T-helper 1 cell treated with Interleukin-12 subunit alpha and Interleukin-12 subunit beta and Interleukin-4 antibody, amounts not matched to agents 30 μg/mL and 1 μg/mL, for 36 hours (primary cell): ENCODE results near the gene ADRA2B.

ENCODE experiments used
- H3K27ac Mint-ChIP-seq: one replicate; pipeline ENCODE4 v1.8.0; 2021; ENCODE audit warnings: mild to moderate bottlenecking, mixed read lengths
- H3K27me3 Mint-ChIP-seq: one replicate; pipeline ENCODE4 v1.8.0; 2021; ENCODE audit warnings: low read depth, mixed read lengths
- H3K36me3 Mint-ChIP-seq: one replicate; pipeline ENCODE4 v1.8.0; 2021; ENCODE audit warnings: low read depth, mixed read lengths
- H3K4me1 Mint-ChIP-seq: one replicate; pipeline ENCODE4 v1.8.0; 2021; ENCODE audit warnings: low read depth, mixed read lengths
- H3K4me3 Mint-ChIP-seq: one replicate; pipeline ENCODE4 v1.8.0; 2021; ENCODE audit warnings: mild to moderate bottlenecking, moderate library complexity, mixed read lengths
- H3K9me3 Mint-ChIP-seq: one replicate; pipeline ENCODE4 v1.8.0; 2021; ENCODE audit warnings: mixed read lengths

Gene ADRA2B

DNA sequence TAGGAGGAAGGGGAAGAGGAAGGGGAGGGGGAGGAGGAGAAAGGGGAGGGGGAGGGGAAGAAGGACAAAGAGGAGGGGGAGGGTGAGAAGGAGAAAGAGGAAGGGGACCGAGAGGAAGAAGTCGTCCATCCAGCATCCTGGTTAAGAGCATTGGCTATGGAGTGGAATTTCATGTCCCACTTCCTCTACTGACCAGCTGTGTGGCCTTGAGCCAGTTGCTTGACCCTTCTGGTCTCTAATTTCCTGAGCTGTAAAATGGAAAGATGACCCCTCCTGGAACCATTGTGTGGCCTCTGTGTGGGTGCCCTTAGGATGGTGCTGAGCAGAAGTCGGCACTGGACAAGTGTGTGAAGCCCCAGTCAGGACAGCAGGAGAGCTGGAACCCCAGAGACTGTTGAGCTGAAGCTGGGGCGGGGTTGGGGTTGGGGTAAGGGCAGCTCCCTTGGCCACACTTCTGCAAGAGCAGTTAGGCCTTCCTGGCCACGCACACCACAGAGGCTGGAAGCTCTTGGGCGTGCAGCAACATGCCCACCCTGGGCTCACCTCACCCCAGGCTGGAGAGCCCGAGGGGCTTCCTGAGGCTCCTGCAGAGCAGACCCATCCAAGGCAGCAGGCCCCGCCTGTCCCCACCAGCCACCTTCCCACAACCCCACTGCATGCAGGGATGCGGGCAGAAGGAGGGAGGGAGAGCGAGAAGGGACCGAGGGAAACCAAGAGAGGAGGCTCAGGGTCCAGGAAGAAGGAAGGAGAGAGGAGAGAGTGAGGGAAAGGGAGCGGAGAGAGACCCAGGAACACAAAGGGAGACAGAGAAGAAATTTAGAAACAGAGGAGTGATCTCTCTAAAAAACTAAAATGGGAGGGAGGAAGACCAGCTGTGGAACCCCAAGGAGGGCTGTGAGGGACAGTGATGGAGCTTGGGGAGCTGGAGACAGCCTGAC is 16.2 kb downstream of the ADRA2B start:
- H3K27me3 Mint-ChIP-seq: no peaks in the 10 kb centered on the region
- H3K9me3 Mint-ChIP-seq: peaks cover 4% of the 10 kb centered on the region
- no peak overlapping the region for H3K4me3 Mint-ChIP-seq
- no peak overlapping the region for H3K27ac Mint-ChIP-seq
- H3K36me3 Mint-ChIP-seq: no peaks in the 10 kb centered on the region
- no peaks in the 10 kb centered on the region for H3K4me1 Mint-ChIP-seq

GRCh38 chr2:96098900-96099590 is 17.3 kb downstream of the ADRA2B start:
- Mint-ChIP-seq H3K36me3 (no peaks in the 10 kb centered on the region), H3K4me3 (no peak overlapping the region), H3K27ac (no peak overlapping the region), H3K9me3 (no peaks in the 10 kb centered on the region), H3K4me1 (no peaks in the 10 kb centered on the region), H3K27me3 (peaks cover 5% of the 10 kb centered on the region)

GRCh38 chr2:96097951-96098823 is 18.2 kb downstream of the ADRA2B start:
- Mint-ChIP-seq H3K9me3 (no peaks in the 10 kb centered on the region), H3K36me3 (no peaks in the 10 kb centered on the region), H3K27ac (no peak overlapping the region), H3K4me1 (no peaks in the 10 kb centered on the region), H3K4me3 (no peak overlapping the region), H3K27me3 (peaks cover 5% of the 10 kb centered on the region)

DNA sequence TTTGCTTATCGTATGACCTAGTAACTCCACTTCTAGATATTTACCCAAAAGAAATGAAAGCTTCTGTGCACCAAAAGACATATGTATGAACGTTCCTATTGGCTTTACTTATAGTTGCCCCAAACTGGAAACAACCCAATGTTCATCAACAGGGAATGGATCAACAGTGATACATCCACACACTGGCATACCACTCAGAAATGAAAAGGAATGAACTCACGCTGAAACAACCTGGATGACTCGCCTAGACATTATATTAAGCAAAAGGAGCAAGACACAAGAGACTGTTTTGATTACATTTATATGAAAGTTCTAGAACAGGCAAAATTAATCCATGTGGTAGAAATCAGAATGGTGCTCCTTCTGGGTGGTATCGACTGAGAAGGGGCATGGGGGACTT is 18.9 kb downstream of the ADRA2B start:
- peaks cover 5% of the 10 kb centered on the region for H3K27me3 Mint-ChIP-seq
- no peak overlapping the region for H3K4me3 Mint-ChIP-seq
- no peak overlapping the region for H3K27ac Mint-ChIP-seq
- H3K36me3 Mint-ChIP-seq: no peaks in the 10 kb centered on the region
- no peaks in the 10 kb centered on the region for H3K9me3 Mint-ChIP-seq
- no peaks in the 10 kb centered on the region for H3K4me1 Mint-ChIP-seq

DNA sequence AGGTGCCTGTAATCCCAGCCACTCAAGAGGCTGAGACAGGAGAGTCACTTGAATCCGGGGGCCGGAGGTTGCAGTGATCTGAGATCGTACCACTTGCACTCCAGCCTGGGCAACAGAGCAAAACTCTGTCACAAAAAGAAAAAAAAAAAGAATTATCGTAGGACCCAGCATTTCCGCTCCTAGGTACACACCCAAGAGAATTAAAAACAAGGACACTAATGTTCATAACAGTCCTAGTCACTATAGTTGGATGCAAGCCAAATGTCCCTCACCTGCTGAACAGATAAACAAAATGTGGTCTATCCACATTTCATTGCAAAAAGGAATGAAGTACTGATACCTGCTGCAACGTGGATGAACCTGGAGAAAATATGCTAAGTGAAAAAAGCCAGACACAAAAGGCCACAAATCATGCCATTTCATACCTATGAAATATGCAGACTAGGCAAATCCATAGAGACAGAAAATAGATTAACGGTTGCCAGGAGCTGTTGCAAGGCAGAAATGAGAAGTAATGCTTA is 21.2 kb downstream of the ADRA2B start:
- H3K4me3 Mint-ChIP-seq: no peak overlapping the region
- no peak overlapping the region for H3K27ac Mint-ChIP-seq
- no peaks in the 10 kb centered on the region for H3K9me3 Mint-ChIP-seq
- peaks cover 2% of the 10 kb centered on the region for H3K4me1 Mint-ChIP-seq
- H3K27me3 Mint-ChIP-seq: peaks cover 5% of the 10 kb centered on the region
- H3K36me3 Mint-ChIP-seq: no peaks in the 10 kb centered on the region

DNA sequence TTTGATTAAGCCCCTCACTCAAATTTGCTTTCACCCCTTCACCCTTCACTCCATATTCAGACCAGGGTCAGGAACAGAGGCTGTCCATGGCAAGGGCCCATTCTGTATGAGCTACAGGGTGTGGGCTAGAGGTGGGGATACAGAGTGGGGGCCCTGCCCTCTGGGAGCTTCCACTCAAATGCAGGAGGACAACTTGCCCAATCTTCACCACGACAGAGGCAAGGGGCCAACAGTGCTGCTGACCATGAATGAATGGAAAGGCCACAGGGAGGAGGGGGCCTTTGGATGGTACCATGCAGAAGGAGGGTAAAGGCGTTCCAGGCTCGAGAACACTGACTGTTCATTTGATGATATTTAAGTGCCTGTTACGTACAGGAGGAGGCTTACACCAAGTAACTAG is 22.8 kb downstream of the ADRA2B start:
- Mint-ChIP-seq H3K27ac (no peak overlapping the region), H3K27me3 (peaks cover 5% of the 10 kb centered on the region), H3K4me3 (no peak overlapping the region), H3K4me1 (peaks cover 2% of the 10 kb centered on the region), H3K9me3 (no peaks in the 10 kb centered on the region), H3K36me3 (no peaks in the 10 kb centered on the region)

GRCh38 chr2:96092951-96093350 is 23.4 kb downstream of the ADRA2B start:
- Mint-ChIP-seq H3K27me3 (peaks cover 5% of the 10 kb centered on the region), H3K4me3 (no peak overlapping the region), H3K36me3 (no peaks in the 10 kb centered on the region), H3K27ac (no peak overlapping the region), H3K9me3 (no peaks in the 10 kb centered on the region), H3K4me1 (peaks cover 2% of the 10 kb centered on the region)

DNA sequence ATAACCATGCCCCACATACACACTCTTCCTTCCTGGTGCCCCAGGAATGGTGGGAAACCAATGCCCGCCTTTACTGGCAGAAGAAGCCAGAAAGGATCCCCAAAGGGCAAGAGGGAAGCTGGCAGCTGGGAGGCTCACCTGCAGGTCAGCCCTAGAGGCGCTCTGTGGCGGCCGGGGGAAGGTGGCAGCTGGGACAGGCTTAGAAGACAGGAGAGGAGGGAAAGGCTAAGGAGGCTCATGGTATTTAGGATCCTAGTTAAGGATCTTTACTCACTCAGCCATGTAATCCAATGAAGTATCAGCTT is 23.8 kb downstream of the ADRA2B start:
- Mint-ChIP-seq H3K4me3 (no peak overlapping the region), H3K9me3 (no peaks in the 10 kb centered on the region), H3K27ac (no peak overlapping the region), H3K27me3 (peaks cover 5% of the 10 kb centered on the region), H3K36me3 (no peaks in the 10 kb centered on the region), H3K4me1 (peaks cover 2% of the 10 kb centered on the region)

DNA sequence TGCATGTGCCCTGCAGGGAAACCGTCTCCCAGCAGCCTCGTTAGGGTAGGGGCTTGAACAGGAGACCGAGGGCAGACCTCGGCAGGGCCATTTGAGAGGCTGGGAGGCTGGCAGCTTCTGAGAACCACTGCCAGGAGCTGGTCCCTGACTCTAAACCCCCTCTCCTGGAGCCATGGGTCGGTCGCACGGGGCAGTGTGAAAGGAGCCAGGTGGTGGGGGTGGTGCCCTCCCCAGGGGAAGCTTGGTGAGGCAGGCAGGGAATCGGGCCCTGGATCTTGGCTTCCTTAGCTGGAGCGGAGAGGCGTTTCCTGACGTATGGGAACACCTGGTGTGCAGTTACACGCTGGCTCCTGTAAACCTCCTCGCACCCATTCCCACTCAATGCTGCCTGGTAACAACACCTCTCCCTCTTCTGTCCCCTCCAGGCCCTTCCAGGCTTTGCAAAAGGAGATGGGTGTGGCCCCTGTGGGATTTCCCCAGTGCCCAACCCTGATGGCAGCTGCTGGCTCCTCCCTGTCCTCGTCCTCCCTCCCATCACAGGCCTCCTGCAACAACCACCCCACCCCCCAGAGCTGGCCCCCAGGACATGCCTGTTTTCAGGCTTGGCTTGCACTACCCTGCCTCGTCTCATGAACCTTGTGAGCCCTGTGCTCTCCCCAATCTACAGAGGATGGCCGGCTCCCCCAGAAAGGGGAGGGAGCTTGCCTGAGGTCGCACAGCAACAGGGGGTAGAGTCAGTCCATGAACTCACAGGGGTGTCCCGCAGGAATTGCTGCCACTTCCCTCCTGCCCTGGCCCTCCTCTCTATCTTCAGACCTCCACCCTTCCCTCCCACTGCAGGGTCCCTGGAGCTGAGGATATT is 24.4 kb downstream of the ADRA2B start:
- no peaks in the 10 kb centered on the region for H3K36me3 Mint-ChIP-seq
- H3K27ac Mint-ChIP-seq: no peak overlapping the region
- peaks cover 2% of the 10 kb centered on the region for H3K4me1 Mint-ChIP-seq
- H3K4me3 Mint-ChIP-seq: no peak overlapping the region
- H3K27me3 Mint-ChIP-seq: peaks cover 5% of the 10 kb centered on the region
- H3K9me3 Mint-ChIP-seq: no peaks in the 10 kb centered on the region

- Mint-ChIP-seq H3K36me3 (no peaks in the 10 kb centered on the region), H3K27ac (no peak overlapping the region), H3K4me3 (no peak overlapping the region), H3K9me3 (no peaks in the 10 kb centered on the region), H3K4me1 (peaks cover 2% of the 10 kb centered on the region), H3K27me3 (peaks cover 5% of the 10 kb centered on the region)
These were observed 25.1 kb downstream of the ADRA2B start for GRCh38 chr2:96091141-96091710.

- Mint-ChIP-seq H3K4me3 (no peak overlapping the region), H3K9me3 (no peaks in the 10 kb centered on the region), H3K36me3 (no peaks in the 10 kb centered on the region), H3K27me3 (peaks cover 5% of the 10 kb centered on the region), H3K27ac (no peak overlapping the region), H3K4me1 (peaks cover 2% of the 10 kb centered on the region)
These were observed 26.0 kb downstream of the ADRA2B start for GRCh38 chr2:96090196-96090926.

DNA sequence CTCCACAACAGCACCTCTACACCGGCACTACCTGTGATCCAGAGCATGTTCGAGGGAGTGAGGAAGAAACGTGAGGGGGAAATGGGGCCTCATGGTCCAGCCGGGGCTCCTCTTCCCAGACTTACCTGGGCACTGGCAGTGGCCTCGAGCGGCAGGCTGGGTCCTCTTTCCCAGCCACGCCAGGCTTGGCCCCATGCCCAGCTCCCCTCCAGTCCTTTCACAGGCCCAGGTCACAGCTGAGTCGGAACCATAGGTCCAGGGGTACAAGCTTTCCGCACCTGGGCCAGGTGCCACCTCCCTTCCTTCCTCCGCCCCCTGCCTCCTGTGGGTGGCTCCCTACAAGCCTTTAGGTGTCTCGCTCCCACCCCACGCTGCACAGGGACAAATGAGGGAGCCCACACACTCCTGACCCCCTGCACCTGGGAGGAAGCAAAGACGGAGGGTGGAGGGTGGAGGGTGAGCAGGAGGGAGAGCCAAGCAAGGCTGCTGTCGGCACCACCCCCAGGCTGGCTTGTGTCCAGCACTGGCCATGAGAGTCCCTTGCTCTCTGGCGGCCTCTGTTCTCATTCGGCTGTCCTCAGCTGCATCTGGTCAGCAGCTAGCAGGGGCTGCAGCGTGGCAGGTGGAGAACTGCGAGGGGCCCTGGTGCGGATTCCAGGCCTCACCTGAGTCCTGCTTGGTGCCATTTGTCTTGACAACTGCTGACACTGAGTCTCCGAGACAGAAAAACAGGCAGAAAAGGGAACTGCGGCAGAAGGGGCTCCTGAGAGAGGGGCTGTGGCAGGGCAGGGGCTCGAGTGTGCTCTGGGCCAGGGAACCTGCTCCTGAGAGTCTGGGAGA is 26.8 kb downstream of the ADRA2B start:
- Mint-ChIP-seq H3K36me3 (no peaks in the 10 kb centered on the region), H3K9me3 (no peaks in the 10 kb centered on the region), H3K4me3 (no peak overlapping the region), H3K27ac (no peak overlapping the region), H3K4me1 (peaks cover 2% of the 10 kb centered on the region), H3K27me3 (peaks cover 4% of the 10 kb centered on the region)
